ENCODE results near the gene GJD3.
"Not testable (repeated sequence)": the region's sequence is repeated elsewhere in the genome, so short reads cannot be mapped to it uniquely, and the experiment has no call there.

GJD3 gene

GRCh38 chr17:40373999-40374398, 9.5 kb upstream of the GJD3 start:
- TF ChIP-seq CTCF (conservative IDR thresholded peaks at IDR 0.05; ENCODE audit: low read length), result no peak
- H3K4me3 ChIP-seq (ENCODE audit: low read length), result no peak overlapping the region
- DNase-seq (ENCODE audit: low read depth), result no peak

GRCh38 chr17:40373324-40373723, 8.8 kb upstream of the GJD3 start:
- peak; percentile 80 for DNase-seq (ENCODE audit: low read depth)
- H3K4me3 ChIP-seq (ENCODE audit: low read length), result no peak overlapping the region
- no peak for TF ChIP-seq CTCF (conservative IDR thresholded peaks at IDR 0.05; ENCODE audit: low read length)

- DNase-seq (ENCODE audit: low read depth); H3K4me3 ChIP-seq (ENCODE audit: low read length): not testable (repeated sequence)
Measured at GRCh38 chr17:40372644-40373043, 8.1 kb upstream of the GJD3 start.

GRCh38 chr17:40372031-40372430, 7.5 kb upstream of the GJD3 start:
- TF ChIP-seq CTCF (conservative IDR thresholded peaks at IDR 0.05; ENCODE audit: low read length), result no peak

GRCh38 chr17:40371261-40371929, 6.9 kb upstream of the GJD3 start:
- no peak for DNase-seq (ENCODE audit: low read depth)
- H3K4me3 ChIP-seq (ENCODE audit: low read length), result no peak overlapping the region
- TF ChIP-seq CTCF (conservative IDR thresholded peaks at IDR 0.05; ENCODE audit: low read length), result no peak

More at GRCh38 chr17:40372031-40372430, 7.5 kb upstream of the GJD3 start:
- no peak for DNase-seq (ENCODE audit: low read depth)
- H3K4me3 ChIP-seq (ENCODE audit: low read length), result no peak overlapping the region

GRCh38 chr17:40369923-40370322, 5.4 kb upstream of the GJD3 start:
- H3K4me3 ChIP-seq (ENCODE audit: low read length), result no peak overlapping the region
- DNase-seq (ENCODE audit: low read depth), result no peak
- no peak for TF ChIP-seq CTCF (conservative IDR thresholded peaks at IDR 0.05; ENCODE audit: low read length)

GRCh38 chr17:40367728-40368127, 3.2 kb upstream of the GJD3 start:
- DNase-seq (ENCODE audit: low read depth); H3K4me3 ChIP-seq (ENCODE audit: low read length): not testable (repeated sequence)

- DNase-seq (ENCODE audit: low read depth), result no peak
- no peak for TF ChIP-seq CTCF (conservative IDR thresholded peaks at IDR 0.05; ENCODE audit: low read length)
- no peak overlapping the region for H3K4me3 ChIP-seq (ENCODE audit: low read length)
Measured at GRCh38 chr17:40366861-40367518, 2.5 kb upstream of the GJD3 start.

Measured in AG10803 (cell line).